ENCODE data around the gene ZNF549. TPM values are rescaled to one million over a fixed set of nuclear protein-coding genes. Genes with fewer than 3 reads are reported as not detected.

ZNF549 gene
- total and polyA plus RNA-seq, 2 of the 13 experiments (the other 11 are each of a cell fraction or from before 2014, with no cell fraction given) = 2.8 to 6.4 TPM

DNA sequence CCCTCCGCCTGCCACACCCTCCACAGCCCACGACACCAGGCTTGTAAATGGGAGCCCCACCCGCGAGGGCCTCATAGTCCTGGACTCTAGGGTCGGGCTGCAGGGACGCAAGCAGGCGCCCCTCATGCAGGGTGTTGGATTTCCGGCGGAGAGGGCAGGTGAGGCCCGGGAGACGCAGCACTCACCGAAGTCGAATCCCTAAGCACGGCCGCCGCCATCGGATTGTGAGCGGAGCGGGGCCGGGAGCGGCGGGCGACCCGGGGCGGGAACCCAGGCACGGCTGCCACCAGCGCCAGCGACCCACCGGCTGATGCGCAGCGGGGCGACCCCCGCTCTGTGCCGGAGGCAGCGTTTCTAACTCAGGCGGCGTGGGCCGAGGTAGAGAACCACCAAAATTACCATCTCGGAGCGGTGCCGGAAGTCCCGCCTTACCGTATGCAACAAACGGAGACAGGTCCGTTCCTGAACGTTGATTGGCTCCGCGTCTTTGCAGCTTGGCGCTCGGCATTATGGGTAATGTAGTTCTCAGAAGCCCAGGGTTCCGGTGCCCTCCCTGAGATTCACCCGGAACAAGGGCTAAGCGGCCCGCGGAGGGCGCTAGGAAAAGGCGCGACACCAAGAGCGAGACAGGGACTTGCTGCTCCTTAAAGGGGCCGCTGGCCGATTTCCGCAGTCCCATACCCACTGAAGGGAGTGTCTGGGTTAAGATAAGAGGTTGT is 51.5 kb downstream of the ZNF549 start, which contains the start of gene ZNF416 (continued):
- TF ChIP-seq, protein P1, sequence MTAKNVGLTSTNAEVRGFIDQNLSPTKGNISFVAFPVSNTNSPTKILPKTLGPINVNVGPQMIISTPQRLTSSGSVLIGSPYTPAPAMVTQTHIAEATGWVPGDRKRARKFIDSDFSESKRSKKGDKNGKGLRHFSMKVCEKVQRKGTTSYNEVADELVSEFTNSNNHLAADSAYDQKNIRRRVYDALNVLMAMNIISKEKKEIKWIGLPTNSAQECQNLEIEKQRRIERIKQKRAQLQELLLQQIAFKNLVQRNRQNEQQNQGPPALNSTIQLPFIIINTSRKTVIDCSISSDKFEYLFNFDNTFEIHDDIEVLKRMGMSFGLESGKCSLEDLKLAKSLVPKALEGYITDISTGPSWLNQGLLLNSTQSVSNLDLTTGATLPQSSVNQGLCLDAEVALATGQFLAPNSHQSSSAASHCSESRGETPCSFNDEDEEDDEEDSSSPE (CRISPR knock-in tag; IDR thresholded peaks at IDR 0.05) = peak; percentile 81
- TF ChIP-seq, protein P2, sequence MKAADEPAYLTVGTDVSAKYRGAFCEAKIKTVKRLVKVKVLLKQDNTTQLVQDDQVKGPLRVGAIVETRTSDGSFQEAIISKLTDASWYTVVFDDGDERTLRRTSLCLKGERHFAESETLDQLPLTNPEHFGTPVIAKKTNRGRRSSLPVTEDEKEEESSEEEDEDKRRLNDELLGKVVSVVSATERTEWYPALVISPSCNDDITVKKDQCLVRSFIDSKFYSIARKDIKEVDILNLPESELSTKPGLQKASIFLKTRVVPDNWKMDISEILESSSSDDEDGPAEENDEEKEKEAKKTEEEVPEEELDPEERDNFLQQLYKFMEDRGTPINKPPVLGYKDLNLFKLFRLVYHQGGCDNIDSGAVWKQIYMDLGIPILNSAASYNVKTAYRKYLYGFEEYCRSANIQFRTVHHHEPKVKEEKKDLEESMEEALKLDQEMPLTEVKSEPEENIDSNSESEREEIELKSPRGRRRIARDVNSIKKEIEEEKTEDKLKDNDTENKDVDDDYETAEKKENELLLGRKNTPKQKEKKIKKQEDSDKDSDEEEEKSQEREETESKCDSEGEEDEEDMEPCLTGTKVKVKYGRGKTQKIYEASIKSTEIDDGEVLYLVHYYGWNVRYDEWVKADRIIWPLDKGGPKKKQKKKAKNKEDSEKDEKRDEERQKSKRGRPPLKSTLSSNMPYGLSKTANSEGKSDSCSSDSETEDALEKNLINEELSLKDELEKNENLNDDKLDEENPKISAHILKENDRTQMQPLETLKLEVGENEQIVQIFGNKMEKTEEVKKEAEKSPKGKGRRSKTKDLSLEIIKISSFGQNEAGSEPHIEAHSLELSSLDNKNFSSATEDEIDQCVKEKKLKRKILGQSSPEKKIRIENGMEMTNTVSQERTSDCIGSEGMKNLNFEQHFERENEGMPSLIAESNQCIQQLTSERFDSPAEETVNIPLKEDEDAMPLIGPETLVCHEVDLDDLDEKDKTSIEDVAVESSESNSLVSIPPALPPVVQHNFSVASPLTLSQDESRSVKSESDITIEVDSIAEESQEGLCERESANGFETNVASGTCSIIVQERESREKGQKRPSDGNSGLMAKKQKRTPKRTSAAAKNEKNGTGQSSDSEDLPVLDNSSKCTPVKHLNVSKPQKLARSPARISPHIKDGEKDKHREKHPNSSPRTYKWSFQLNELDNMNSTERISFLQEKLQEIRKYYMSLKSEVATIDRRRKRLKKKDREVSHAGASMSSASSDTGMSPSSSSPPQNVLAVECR (CRISPR knock-in tag; IDR thresholded peaks at IDR 0.05; ENCODE audit: borderline replicate concordance) = peak; percentile 95
- TF ChIP-seq ZNF772 (CRISPR knock-in tag; IDR thresholded peaks at IDR 0.05) = peak; percentile 43
- TF ChIP-seq ELF4 (CRISPR knock-in tag; IDR thresholded peaks at IDR 0.05; ENCODE audit: borderline replicate concordance) = no peak
- no peak for TF ChIP-seq CEBPB (IDR thresholded peaks at IDR 0.05; ENCODE audit: borderline replicate concordance, low read depth, low read length)
- no peak for TF ChIP-seq MATR3 (CRISPR knock-in tag; IDR thresholded peaks at IDR 0.05)
- TF ChIP-seq BRCA1 (CRISPR knock-in tag; IDR thresholded peaks at IDR 0.05) = 0 out of 2 replicates have a peak, but pooled peaks have one; percentile 51
- TF ChIP-seq CHCHD3 (CRISPR knock-in tag; IDR thresholded peaks at IDR 0.05) = no peak
- TF ChIP-seq, protein P3, sequence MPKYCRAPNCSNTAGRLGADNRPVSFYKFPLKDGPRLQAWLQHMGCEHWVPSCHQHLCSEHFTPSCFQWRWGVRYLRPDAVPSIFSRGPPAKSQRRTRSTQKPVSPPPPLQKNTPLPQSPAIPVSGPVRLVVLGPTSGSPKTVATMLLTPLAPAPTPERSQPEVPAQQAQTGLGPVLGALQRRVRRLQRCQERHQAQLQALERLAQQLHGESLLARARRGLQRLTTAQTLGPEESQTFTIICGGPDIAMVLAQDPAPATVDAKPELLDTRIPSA (CRISPR knock-in tag; IDR thresholded peaks at IDR 0.05; ENCODE audit: borderline replicate concordance) = no peak
- TF ChIP-seq, protein P4, sequence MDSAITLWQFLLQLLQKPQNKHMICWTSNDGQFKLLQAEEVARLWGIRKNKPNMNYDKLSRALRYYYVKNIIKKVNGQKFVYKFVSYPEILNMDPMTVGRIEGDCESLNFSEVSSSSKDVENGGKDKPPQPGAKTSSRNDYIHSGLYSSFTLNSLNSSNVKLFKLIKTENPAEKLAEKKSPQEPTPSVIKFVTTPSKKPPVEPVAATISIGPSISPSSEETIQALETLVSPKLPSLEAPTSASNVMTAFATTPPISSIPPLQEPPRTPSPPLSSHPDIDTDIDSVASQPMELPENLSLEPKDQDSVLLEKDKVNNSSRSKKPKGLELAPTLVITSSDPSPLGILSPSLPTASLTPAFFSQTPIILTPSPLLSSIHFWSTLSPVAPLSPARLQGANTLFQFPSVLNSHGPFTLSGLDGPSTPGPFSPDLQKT (CRISPR knock-in tag; IDR thresholded peaks at IDR 0.05; ENCODE audit: borderline replicate concordance) = no peak; the same call in 1 of the 2 replicates
- peak; percentile 96 for TF ChIP-seq ZNF567 (CRISPR knock-in tag; IDR thresholded peaks at IDR 0.05; ENCODE audit: borderline replicate concordance)
- no peak for TF ChIP-seq ATAD3A (CRISPR knock-in tag; IDR thresholded peaks at IDR 0.05)
- TF ChIP-seq, protein P5, sequence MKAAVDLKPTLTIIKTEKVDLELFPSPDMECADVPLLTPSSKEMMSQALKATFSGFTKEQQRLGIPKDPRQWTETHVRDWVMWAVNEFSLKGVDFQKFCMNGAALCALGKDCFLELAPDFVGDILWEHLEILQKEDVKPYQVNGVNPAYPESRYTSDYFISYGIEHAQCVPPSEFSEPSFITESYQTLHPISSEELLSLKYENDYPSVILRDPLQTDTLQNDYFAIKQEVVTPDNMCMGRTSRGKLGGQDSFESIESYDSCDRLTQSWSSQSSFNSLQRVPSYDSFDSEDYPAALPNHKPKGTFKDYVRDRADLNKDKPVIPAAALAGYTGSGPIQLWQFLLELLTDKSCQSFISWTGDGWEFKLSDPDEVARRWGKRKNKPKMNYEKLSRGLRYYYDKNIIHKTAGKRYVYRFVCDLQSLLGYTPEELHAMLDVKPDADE (CRISPR knock-in tag; IDR thresholded peaks at IDR 0.05) = no peak
- no peak for TF ChIP-seq FOXM1 (CRISPR knock-in tag; IDR thresholded peaks at IDR 0.05)
- no peak for TF ChIP-seq ZNF878 (CRISPR knock-in tag; IDR thresholded peaks at IDR 0.05)
- no peak for TF ChIP-seq ZBTB20 (CRISPR knock-in tag; IDR thresholded peaks at IDR 0.05; ENCODE audit: borderline replicate concordance, low read depth)
- no peak for TF ChIP-seq CBX1 (IDR thresholded peaks at IDR 0.05; ENCODE audit: low read depth)

Measured in HepG2 (cell line).